HTR-8/SVneo (cell line): Measurements from ENCODE around the gene IL1A.
A peak's percentile ranks its signal among the peaks of the same experiment; 100 is the strongest.

Experiments used
- DNase-seq: peaks from one replicate; pipeline ENCODE4 v3.0.0; 2011; ENCODE audit warnings: low spot score, mixed read lengths; ENCODE audit not compliant: insufficient read length
- FAIRE-seq: peaks from 2 replicates; lab custom pipeline; 2011; peaks lifted over from hg19 to GRCh38; lab: Jason Lieb, UNC

Gene IL1A

DNA sequence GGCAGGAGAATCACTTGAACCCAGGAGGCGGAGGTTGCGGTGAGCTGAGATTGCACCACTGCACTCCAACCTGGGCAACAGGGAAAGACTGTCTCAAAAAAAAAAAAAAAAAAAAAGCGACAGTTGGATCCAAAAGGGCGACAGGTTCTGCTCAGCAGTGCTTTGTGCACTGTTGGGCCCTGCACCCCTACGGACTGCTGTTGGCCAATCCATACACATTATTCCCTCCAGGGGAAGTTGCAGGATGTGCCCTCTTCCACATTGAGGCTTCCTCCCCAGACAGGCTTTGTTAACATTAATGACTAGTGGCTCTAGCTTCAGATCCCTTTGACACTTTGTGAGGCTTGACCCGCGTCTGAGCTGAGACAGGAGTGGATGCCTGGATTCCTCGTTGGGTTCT, 54.1 kb downstream of the IL1A start:
- DNase-seq (no peak), FAIRE-seq (no peak)

- FAIRE-seq, result no peak
- DNase-seq, result no peak
Measured at GRCh38 chr2:112728378-112729175, 55.7 kb downstream of the IL1A start.

GRCh38 chr2:112728029-112728362, 56.3 kb downstream of the IL1A start:
- DNase-seq (no peak), FAIRE-seq (peak; percentile 42)

GRCh38 chr2:112727276-112728028, 56.8 kb downstream of the IL1A start:
- DNase-seq, result no peak
- no peak for FAIRE-seq

DNA sequence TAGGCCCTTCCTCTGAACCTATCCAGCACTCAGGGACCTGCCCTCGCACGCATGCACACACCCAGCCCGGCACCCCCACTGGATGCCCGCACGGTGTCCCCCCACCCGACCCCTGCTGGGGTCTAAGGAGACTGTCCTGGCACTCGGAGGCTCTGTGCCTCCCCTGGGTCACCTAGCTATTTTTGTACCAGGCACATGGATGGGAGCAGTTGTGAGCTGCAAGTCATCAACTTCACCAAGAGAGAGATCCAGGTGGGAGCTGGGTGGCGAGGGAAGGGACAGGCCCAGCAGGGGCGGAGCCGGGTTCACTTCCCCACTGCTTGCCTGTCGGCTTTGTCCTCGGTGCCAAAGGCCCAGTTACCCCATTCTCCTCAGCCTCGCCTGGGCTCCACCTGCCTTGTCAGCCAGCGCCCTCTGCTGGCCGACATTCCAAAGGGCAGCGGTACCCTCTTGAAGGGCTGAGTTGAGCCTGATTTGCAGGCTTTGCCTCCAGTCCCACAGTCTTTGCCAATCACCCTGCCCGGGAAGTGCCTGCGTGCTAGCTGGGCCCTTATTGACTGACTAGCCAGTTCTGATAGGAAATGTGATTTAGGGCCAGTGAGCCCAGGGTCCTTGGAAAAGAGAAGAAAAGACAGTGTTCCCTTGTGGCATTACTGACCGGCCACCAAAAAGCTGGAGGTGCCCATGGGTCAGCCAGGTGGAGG, 57.7 kb downstream of the IL1A start:
- FAIRE-seq (peak; percentile 94), DNase-seq (peak; percentile 92)

- FAIRE-seq (no peak), DNase-seq (no peak)
Measured at GRCh38 chr2:112725545-112726457, 58.5 kb downstream of the IL1A start.

- DNase-seq, result peak; percentile 57
- FAIRE-seq, result peak; percentile 62
Measured at GRCh38 chr2:112724591-112725525, 59.4 kb downstream of the IL1A start.

GRCh38 chr2:112723995-112724394, 60.3 kb downstream of the IL1A start:
- FAIRE-seq (no peak), DNase-seq (no peak)
